Measurements from ENCODE around the gene KLHL30.

- TF ChIP-seq GATA3 (IDR thresholded peaks at IDR 0.05; ENCODE audit: low read depth, low read length): no peak
- TF ChIP-seq GATA2 (IDR thresholded peaks at IDR 0.05; ENCODE audit: low read depth, low read length): no peak
Observed at GRCh38 chr2:238138331-238139195, at the start of gene KLHL30.

Measured in SH-SY5Y (cell line).